GM21367 (cell line): ENCODE results near the gene CALCOCO2.
A peak's percentile ranks its signal among the peaks of the same experiment; 100 is the strongest.
"Not testable (repeated sequence)": the region's sequence is repeated elsewhere in the genome, so short reads cannot be mapped to it uniquely, and the experiment has no call there.

Experiments used
- ATAC-seq: cut with Tn5 transposase; IDR thresholded peaks from one replicate; pipeline ENCODE4 v1.9.1; 2021; ENCODE audit not compliant: unreplicated experiment

Gene CALCOCO2

DNA sequence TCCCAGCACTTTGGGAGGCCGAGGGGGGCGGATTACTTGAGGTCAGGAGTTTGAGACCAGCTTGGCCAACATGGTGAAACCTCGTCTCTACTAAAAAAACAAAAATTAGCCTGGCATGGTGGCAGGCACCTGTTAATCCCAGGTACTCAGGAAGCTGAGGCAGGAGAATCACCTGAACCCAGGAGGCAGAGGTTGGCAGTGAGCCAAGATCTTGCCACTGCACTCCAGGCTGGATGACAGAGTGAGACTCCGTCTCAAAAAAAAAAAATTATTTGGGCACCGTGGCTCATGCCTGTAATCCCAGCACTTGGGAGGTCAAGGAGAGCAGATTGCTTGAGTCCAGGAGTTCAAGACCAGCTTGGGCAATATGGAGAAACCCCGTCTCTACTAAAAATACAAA lies 9.9 kb upstream of the CALCOCO2 start:
- ATAC-seq, result not testable (repeated sequence)

GRCh38 chr17:48825446-48826381 lies 5.1 kb upstream of the CALCOCO2 start:
- no peak for ATAC-seq

GRCh38 chr17:48831549-48831883 lies 681 bp downstream of the CALCOCO2 start:
- ATAC-seq, result no peak

DNA sequence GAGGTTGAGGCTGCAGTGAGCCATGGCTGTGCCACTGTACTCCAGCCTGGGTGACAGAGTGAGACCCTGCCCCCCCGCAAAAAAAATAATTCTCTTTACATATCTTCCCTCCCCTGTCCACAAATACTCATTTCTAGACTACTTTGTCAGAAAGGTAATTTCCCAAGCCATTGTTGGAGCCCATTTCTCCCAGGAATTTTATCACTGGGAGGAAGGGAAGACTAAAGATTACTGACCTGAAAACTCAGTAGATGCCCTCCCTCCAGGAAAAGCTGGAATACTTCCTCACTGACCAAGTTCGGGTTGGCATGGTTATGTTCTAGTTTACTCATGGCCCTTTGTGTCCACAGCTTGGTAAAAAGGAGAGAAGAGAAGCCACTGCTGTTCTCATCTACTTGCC lies 4.1 kb downstream of the CALCOCO2 start:
- ATAC-seq, result no peak

- ATAC-seq, result no peak
Measured at GRCh38 chr17:48835971-48836370, 5.1 kb downstream of the CALCOCO2 start.

DNA sequence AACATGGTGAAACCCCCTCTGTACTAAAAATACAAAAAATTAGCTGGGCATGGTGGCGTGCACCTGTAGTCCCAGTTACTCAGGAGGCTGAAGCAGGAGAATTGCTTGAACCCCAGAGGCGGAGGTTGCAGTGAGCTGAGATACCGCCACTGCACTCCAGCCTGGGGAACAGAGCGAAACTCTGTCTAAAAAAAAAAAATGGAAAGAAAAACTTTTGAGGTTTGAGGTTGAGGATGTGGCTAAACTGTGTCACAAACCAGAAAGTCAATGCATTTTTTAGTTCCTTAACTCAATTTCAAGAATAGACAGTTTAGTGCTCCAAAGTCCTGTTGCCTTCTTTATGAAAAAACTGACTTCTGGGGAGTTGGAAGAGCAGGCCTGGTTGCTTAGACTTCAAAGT lies 6.6 kb downstream of the CALCOCO2 start:
- ATAC-seq, result not testable (repeated sequence)

DNA sequence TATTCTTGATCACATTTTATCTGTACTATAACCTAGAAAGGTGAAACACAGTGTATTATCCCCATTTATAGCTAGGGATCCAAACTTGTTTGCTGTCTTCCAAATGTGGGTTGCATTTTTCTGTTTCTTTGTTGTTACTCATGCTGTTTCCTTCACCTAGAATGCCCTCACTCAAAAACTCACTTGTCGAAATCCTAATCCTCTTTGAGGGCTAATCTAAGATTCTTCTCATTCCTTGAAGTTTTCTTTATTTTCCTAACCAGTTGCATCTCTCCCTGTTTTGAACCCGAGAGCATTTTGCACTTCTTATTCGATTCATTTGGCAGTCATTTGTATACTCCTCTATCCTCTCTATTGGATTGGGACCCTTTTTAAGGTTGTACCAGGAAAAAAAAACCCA lies 9.6 kb downstream of the CALCOCO2 start:
- no peak for ATAC-seq

GRCh38 chr17:48841395-48841831 lies 10.6 kb downstream of the CALCOCO2 start:
- ATAC-seq, result peak; percentile 63

DNA sequence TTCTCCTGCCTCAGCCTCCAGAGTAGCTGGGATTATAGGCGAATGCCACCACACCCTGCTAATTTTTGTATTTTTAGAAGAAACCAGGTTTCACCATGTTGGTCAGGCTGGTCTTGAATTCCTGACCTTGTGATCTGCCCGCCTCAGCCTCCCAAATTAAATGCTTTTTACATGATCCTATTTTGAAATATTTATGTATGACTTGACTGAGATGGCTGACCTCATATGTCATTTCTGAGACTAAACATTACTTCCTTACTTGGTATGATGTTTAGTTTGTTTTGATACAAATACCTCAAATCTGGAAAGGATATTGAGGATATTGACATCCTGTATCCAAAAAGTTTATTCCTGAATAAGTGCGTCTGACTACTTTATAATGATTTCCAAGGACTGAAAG lies 11.9 kb downstream of the CALCOCO2 start:
- no peak for ATAC-seq

DNA sequence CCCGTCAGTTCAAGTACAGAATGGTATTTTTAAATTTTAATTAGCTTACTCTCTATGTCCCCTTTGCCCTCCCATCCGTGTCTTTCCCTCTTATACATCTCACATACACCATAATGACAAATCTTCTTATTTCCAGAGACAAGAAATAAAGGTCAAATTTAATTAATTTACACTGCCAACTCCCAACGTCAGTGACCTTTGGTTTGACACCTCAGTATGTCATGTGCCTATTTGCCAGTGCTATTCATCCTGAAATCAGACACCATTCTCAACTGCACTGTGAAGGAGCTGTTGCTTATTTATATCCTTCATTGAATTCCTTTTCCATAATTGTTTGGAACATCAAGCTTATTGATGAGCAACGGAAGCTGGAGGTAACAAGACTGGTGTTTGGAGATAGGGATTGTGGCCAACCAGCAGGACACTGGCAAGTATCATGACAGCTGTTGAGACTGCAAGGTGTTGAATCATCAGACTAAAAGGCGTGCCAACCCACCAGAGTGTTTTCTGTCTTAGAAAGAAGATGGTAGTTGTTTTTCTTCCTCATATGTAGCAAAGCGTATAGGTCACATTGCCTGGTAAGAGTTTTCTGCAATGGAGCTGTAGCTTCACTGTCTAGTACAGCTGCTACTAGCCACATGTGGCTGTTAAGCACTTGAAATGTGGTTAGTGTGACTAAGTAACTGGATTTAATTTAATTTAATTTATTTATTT lies 12.5 kb downstream of the CALCOCO2 start:
- ATAC-seq, result no peak

DNA sequence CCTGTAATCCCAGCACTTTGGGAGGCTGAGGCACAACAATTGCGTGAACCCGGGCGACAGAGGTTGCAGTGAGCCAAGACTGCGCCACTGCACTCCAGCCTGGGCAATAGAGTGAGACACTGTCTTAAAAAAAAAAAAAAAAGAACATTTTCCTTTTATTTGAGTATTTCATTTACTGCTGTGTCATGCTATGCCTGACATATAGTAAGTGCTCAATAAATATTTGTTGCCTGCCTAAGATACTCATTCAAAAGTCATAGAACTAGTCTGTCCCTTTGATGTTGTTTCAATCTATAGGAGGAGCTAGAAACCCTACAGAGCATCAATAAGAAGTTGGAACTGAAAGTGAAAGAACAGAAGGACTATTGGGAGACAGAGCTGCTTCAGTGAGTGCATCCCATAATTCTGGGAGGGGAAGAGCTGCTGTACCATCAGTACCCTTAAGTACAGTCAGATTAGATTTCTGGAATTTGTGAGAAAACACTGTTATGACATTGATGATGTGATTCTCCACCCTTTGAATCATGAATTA lies 20.0 kb downstream of the CALCOCO2 start:
- no peak for ATAC-seq

DNA sequence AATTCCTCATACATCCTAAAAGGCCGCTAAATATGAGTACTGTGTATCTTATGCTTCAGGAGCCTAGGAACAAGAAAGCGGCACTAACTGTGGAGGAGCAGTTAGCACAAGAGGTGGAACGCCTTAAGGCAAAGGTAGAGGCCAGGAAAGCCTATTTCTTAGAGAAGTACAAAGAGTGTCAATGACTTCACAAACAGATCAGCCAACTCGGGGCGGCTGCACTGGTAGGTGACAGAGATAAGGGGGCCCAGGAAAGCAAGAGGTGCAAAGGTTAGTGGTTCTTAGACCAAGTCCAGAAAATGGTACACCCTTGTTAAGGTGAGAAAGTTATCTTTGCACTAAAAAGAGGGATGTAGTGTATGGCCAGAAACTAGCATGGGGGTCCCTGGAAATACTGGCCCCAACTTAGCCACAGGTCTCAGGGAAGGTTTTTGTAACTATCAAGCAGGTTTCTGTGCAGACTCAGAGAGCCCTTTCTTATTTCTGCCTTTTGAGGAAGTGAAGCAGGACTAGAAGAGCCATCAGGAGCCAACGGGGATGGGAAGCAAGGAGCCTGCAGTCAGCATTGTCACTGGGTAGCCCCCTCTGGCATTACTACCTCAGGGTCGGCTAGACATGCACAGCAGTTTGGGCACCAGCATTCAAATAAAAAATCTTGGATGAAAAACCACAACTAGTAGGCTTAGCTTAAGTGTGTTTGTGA lies 24.1 kb downstream of the CALCOCO2 start:
- ATAC-seq, result no peak

GRCh38 chr17:48856122-48856821 lies 25.4 kb downstream of the CALCOCO2 start:
- no peak for ATAC-seq

DNA sequence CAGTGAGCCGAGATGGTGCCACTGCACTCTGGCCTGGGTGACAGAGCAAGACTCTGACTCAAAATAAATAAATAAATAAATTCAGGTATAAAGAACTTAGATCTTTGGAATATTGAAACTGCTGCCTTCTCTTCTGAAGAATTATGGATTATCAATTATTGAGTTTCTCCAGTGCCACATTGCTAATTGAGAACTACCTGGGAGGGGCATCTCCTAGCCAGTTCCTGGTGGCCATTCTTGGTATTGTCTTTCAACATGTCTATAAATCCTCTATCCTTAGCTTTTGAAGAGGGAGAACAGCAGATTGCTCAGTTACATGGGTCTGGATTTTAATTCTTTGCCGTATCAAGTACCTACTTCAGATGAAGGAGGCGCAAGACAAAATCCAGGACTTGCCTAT lies 29.2 kb downstream of the CALCOCO2 start:
- no peak for ATAC-seq

GRCh38 chr17:48860456-48860855 lies 29.6 kb downstream of the CALCOCO2 start:
- ATAC-seq, result no peak

GRCh38 chr17:48868916-48869500 lies 38.2 kb downstream of the CALCOCO2 start:
- no peak for ATAC-seq

DNA sequence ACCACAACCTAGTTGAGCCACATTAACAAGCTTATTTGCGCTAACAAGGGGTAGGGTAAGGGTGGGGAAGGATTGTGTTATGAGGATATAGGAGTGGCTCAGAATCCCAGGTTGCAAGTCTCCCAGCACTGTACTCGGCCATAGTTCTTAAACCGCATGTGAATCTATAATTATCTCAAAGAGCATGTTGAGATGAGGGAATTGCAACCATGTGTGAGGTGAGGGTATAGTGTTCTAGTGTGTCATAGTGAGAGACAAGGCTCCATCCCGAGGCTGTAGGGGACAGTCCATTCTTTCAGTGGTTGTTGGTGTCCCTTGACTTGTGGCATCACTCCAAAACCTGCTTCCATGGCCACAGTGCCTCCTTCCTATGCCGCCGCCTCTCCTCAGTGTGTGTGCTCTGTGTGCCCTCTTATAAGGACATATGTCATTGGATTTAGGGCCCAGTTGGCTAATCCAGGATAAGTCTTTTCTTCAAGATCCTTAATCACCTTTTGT lies 39.0 kb downstream of the CALCOCO2 start:
- no peak for ATAC-seq

- ATAC-seq, result no peak
Measured at GRCh38 chr17:48871035-48871550, 40.3 kb downstream of the CALCOCO2 start.

DNA sequence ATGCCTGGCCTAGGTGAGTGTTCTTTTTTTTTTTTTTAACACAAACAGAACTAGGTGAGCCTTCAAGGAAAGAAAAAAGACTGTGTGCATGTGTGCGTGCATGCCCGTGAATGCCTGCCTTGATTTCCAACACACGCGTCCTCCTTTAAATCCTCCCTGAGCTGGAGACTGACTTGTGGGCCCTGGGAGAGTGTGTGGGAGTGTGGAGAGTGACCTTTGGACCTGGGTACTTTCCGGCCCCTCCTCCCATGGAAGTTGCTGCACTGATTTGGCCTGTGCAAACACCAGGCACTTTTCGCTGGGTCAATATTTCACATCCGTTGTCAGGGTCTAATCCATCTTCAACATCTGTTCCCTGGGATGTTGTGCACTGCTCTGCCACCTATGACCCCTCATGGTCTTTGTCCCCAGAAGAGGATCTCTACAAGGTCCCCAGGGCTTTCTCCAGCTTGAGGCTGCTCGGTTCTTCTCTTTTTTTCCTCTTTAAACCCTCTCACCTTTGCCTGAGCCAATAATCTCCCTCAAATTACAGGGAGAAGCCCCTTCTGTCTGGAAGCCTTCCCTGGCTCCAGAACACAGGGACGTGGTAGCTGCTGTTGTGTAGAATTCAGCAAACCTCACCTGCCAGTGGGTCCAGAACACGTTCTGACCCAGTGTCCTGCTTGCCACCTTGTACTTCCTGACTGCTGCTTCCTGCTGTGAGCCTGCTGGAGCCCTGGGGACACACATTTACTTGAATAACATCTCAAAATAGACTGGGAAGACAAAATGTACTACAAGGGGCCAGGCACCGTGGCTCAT lies 40.9 kb downstream of the CALCOCO2 start:
- no peak for ATAC-seq
